Spleen (tissue), 11 donors: ENCODE results near the gene SLC25A6. TPM values are rescaled to one million over a fixed set of nuclear protein-coding genes. Genes with fewer than 3 reads are reported as not detected.
A peak's percentile ranks its signal among the peaks of the same experiment; 100 is the strongest.

Experiments
- DNase-seq: peaks from one replicate; pipeline ENCODE4 v3.0.0-alpha.2; 2020
- H3K27ac ChIP-seq, 8 donors: fragments of 200-600 bp; sonication (generic) in 7 of 8; 1 replicate in 4 of 8; 2 replicates in 4 of 8; pipeline versions ENCODE4 v1.5.0 to v1.8.0; 2016 to 2021; ENCODE audit warnings: inconsistent platforms in 4 of 8, mild to moderate bottlenecking in 4 of 8, moderate library complexity in 1 of 8
- H3K27me3 ChIP-seq, 7 donors: fragments of 200-600 bp; sonication (generic) in 6 of 7; replicated peaks in 1 of 7; 1 replicate in 4 of 7; 2 replicates in 3 of 7; pipeline versions ENCODE4 v1.5.0 to v1.8.0; 2016 to 2021; ENCODE audit warnings: inconsistent platforms in 3 of 7, mild to moderate bottlenecking in 1 of 7
- H3K36me3 ChIP-seq, 6 donors: fragments of 200-600 bp; sonication (generic) in 5 of 6; 1 replicate in 4 of 6; 2 replicates in 2 of 6; pipeline versions ENCODE4 v1.5.0 to v1.8.0; 2016 to 2021; ENCODE audit warnings: inconsistent platforms in 2 of 6
- H3K4me1 ChIP-seq, 6 donors: fragments of 200-600 bp; sonication (generic) in 5 of 6; 1 replicate in 3 of 6; 2 replicates in 3 of 6; pipeline versions ENCODE4 v1.5.0 to v1.8.0; 2016 to 2021; ENCODE audit warnings: inconsistent platforms in 3 of 6
- H3K4me3 ChIP-seq, 8 donors: fragments of 200-600 bp; sonication (generic) in 7 of 8; 1 replicate in 4 of 8; 2 replicates in 4 of 8; pipeline versions ENCODE4 v1.5.0 to v1.8.0; 2016 to 2021; ENCODE audit warnings: inconsistent platforms in 4 of 8, mild to moderate bottlenecking in 4 of 8, moderate library complexity in 2 of 8
- H3K9me3 ChIP-seq, 8 donors: fragments of 200-600 bp; sonication (generic) in 7 of 8; 1 replicate in 4 of 8; 2 replicates in 4 of 8; pipeline versions ENCODE4 v1.5.0 to v1.8.0; 2016 to 2021; ENCODE audit warnings: inconsistent platforms in 4 of 8
- CTCF ChIP-seq, 11 experiments: fragments of 200-600 bp in 7 of 11; fragments of 450-650 bp in 4 of 11; sonication (generic) in 4 of 11; IDR thresholded peaks in 8 of 11; conservative IDR thresholded peaks in 3 of 11; 1 replicate in 7 of 11; 2 replicates in 4 of 11; pipeline versions ENCODE4 v1.4.0 to v1.8.0; 2016 to 2021; ENCODE audit warnings: antibody characterized with exemption in 11 of 11, inconsistent platforms in 4 of 11, mild to moderate bottlenecking in 1 of 11
- POLR2A ChIP-seq, 3 donors: fragments of 450-650 bp; IDR thresholded peaks; one replicate each; pipeline ENCODE4 v1.5.1; 2017; ENCODE audit warnings: antibody characterized with exemption in 3 of 3, mild to moderate bottlenecking in 1 of 3
- POLR2AphosphoS5 ChIP-seq, 3 donors: sonication (generic); formaldehyde crosslinking; IDR thresholded peaks; one replicate each; pipeline ENCODE4 v1.5.1; 2017; ENCODE audit warnings: antibody characterized with exemption in 3 of 3
- WGBS, 5 donors: extraction: QIAGEN DNeasy Blood & Tissue Kit in 3 of 5; methylation state at CpG; one replicate each; pipeline versions ENCODE4 v1.1.5 to v1.1.7; 2013 to 2018; 5-methylcytosine and 5-hydroxymethylcytosine counted together
- intact Hi-C: fragments of 100-400 bp; cut with DNase I; formaldehyde crosslinking; loops from one replicate; pipeline ENCODE4 v1.15.0; 2023; ENCODE audit warnings: low total_unique reads
- polyA plus RNA-seq, 3 donors: library from polyadenylated mRNA; stranded (reverse); fragments of 200-250 nt; gene quantifications; one replicate each; pipeline ENCODE4 v1.2.1, GENCODE V29; 2013
- total RNA-seq, 7 donors: library from RNA; depleted of rRNA in 3 of 7; stranded (reverse); fragments of >200 nt in 3 of 7; fragmentation: NEBNext Ultra II Directional in 4 of 7; extraction: Animal tissue kit (Norgen Biotek cat#: 25700) in 4 of 7; gene quantifications; one replicate each; pipeline versions ENCODE4 v1.1.0 to v1.2.1, GENCODE V29; 2016 to 2021
- donor health status: healthy with polysubstance abuse.
- donor health status: DM: no; HTN: no; CAD: no; lungs with moderate emphysema.
- donor health status: DM: no; HTN: no; CAD: no.
- donor health status: Bipolar disorder and iron deficiency.
- donor health status: healthy.
- donor health status: DM: no; HTN: no; CAD: no.
- donor health status: DM: yes; HTN: yes; CAD: no.

SLC25A6 gene
- total and polyA plus RNA-seq, 10 donors = 255 to 443 (median 305) TPM

DNA sequence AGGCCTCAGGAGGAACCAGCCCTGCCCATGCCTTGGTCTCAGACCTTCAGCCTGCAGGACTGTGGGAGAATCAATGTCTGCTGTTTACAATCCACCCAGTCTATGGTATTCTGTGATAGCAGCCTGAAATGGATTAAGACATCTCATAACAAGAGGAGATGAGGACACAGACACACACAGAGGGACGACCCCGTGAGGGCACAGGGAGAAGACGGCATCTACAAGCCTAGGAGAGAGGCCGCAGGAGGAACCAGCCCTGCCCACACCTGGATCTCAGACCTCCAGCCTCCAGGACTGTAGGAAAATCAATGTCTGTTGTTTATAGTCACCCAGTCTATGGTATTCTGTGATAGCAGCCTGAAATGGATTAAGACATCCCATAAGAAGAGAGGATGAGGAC is 3.3 kb downstream of the SLC25A6 start:
- Histone ChIP-seq H3K36me3 (peaks cover 13 to 76% (median 70%) of the 10 kb centered on the region in 6 donors), H3K27me3 (no peaks in the 10 kb centered on the region), H3K9me3 (no peaks in the 10 kb centered on the region), H3K27ac (no peak overlapping the region), H3K4me1 (peaks cover 29 to 55% (median 48%) of the 10 kb centered on the region in 6 donors), H3K4me3 (no peak overlapping the region)
- TF ChIP-seq POLR2AphosphoS5 (IDR thresholded peaks at IDR 0.05) (no peak), POLR2A (IDR thresholded peaks at IDR 0.05) (no peak), CTCF (IDR thresholded peaks at IDR 0.05 in 8 of 11, conservative IDR thresholded peaks at IDR 0.05 in 3 of 11) (no peak)
- peak; percentile 40 for DNase-seq
- WGBS, 5 donors = 84 to 95% (median 93%) methylated on average over 4 of the region's 4 CpGs
- intact Hi-C loops = no loop called here

DNA sequence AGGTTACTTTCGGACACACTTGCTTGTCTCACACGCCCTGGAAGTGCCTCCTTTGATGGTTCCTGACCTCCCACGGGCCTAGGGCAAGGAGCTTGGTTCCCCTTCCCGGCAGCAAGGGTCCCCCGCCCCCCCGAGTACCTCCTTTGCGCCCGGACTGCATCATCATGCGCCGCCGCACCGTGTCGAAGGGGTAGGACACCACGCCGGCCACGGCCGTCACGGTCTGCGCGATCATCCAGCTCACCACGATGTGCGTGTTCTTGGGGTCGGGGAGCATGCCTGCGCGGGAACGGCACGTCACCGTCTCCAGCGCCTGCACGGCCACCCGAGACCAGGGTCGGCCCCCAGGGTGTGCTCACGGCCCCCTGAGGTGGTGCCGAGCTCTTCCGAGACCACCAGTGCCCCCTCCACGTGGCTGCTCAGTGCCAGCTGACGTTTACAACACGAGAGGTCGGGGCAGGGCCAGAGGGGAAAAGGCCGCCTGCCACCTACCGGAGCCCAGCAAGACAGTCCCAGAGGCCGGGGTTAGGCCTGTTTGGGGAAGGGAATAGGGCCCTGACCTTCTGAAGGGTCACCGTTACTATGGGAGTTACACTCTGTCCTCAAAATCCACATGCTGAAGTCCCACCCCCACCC is 4.7 kb downstream of the SLC25A6 start:
- no peaks in the 10 kb centered on the region for H3K9me3 ChIP-seq
- peak; percentile 79 for DNase-seq
- no peaks in the 10 kb centered on the region for H3K27me3 ChIP-seq
- intact Hi-C loops = no loop called here
- no peak overlapping the region for H3K27ac ChIP-seq
- no peak overlapping the region for H3K4me3 ChIP-seq
- H3K4me1 ChIP-seq = peaks cover 26 to 47% (median 41%) of the 10 kb centered on the region in 6 donors
- TF ChIP-seq POLR2AphosphoS5 (IDR thresholded peaks at IDR 0.05) (peak; percentile 14 to 79 (median 56)), CTCF (IDR thresholded peaks at IDR 0.05 in 8 of 11, conservative IDR thresholded peaks at IDR 0.05 in 3 of 11) (no peak)
- WGBS, 5 donors = 90 to 96% (median 94%) methylated on average over 29 to 43 of the region's 43 CpGs
- H3K36me3 ChIP-seq = peaks cover 13 to 90% (median 76%) of the 10 kb centered on the region in 6 donors

DNA sequence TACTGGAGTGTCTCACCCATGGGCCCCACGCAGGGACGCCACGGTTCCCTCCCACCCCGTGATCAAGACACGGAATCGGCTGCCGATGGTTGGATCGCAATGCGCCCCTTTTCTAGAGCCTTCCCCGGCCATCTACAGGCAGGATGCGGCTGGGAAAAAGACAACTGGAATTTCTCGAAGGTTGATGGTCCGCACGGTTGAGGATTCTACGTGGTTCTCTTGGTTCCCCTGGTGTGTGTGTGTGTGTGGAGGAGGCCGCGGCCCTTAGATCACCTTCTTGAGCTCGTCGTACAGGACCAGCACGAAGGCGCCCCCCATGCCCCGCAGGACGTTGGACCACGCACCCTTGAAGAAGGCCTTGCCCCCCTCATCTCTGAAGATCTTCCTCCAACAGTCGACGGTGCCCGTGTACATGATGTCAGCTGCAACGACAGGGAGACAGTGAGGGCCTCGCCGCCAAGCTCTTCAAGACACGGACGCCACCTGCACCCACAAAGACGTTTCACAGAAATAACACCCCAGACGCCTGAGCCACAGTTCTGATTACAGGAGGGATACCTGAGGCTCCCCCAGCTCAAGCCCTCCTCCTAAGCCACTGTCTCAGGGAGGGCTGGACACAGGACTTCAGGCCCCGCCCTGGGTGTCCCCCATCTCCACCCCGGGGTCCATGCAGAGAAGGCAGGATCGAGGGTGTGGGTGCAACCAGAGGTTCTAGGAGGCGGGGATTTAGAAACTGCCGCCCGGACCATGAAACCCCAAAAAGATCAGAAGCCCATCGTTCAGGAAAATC is 5.4 kb downstream of the SLC25A6 start:
- intact Hi-C loops = no loop called here

More for the DNA sequence above, 5.4 kb downstream of the SLC25A6 start:
- 95 to 97% (median 95%) methylated on average over 29 to 41 of the region's 41 CpGs for WGBS, 5 donors
- Histone ChIP-seq H3K4me3 (no peak overlapping the region), H3K27me3 (no peaks in the 10 kb centered on the region), H3K4me1 (peaks cover 26 to 47% (median 41%) of the 10 kb centered on the region in 6 donors), H3K27ac (no peak overlapping the region), H3K36me3 (peaks cover 13 to 95% (median 76%) of the 10 kb centered on the region in 6 donors), H3K9me3 (no peaks in the 10 kb centered on the region)
- peak; percentile 67 for DNase-seq
- TF ChIP-seq POLR2AphosphoS5 (IDR thresholded peaks at IDR 0.05) (peak in 1 of 3 donors; percentile 48), CTCF (IDR thresholded peaks at IDR 0.05 in 8 of 11, conservative IDR thresholded peaks at IDR 0.05 in 3 of 11) (no peak), POLR2A (IDR thresholded peaks at IDR 0.05) (no peak)
